ENCODE data around the gene DIPK1B. TPM values are rescaled to one million over a fixed set of nuclear protein-coding genes. Genes with fewer than 3 reads are reported as not detected.
"Not testable (repeated sequence)": the region's sequence is repeated elsewhere in the genome, so short reads cannot be mapped to it uniquely, and the experiment has no call there.

DIPK1B gene
- total and polyA plus RNA-seq, 10 of the 15 experiments (the other 5 are each of a cell fraction or from before 2014, with no cell fraction given), result 0.08 to 0.28 (median 0.13) TPM; not detected in 3

DNA sequence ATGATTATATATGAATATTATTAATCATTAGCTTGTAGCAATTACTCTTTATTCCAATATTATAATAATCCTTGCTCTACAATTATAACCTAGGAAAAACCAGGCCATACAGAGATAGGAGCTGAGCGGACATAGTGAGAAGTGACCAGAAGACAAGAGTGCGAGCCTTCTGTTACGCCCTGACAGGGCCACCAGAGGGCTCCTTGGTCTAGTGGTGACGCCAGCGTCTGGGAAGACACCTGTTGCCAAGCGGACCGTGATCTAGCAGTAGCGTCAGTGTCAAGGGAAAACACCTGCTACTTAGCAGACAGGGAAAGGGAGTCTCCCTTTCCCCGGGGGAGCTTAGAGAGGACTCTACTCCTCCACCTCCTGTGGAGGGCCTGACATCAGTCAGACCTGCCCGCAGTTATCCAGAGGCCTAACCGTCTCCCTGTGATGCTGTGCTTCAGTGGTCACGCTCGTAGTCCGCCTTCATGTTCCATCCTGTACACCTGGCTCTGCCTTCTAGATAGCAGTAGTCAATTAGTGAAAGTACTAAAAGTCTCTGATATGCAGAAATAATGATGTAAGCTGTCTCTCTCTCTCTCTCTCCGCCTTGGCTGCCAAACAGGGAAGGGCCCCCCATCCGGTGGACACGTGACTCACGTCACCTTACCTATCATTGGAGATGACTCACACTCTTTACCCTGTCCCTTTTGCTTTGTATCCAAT, 54.2 kb downstream of the DIPK1B start:
- H3K27ac ChIP-seq (ENCODE audit: control insufficient read depth, insufficient read depth), result peak overlapping the region; percentile 25; the same call in 1 of the 2 replicates
- intact Hi-C loops (cut with micrococcal nuclease; ENCODE audit: unreplicated experiment); H3K27me3 ChIP-seq (replicated peaks in 1 of 2; ENCODE audit: control insufficient read depth in 2 of 2, insufficient read depth in 2 of 2, low read length in 1 of 2); H4K20me1 ChIP-seq (ENCODE audit: control insufficient read depth, insufficient read depth); H3K4me3 ChIP-seq; H3K79me2 ChIP-seq (ENCODE audit: control insufficient read depth, insufficient read depth, low read length); in situ Hi-C loops (cut with MboI); DNase-seq (ENCODE audit: low read depth, low spot score); H3K36me3 ChIP-seq (ENCODE audit: control insufficient read depth in 2 of 2, insufficient read depth in 2 of 2, low read length in 1 of 2); BruUV-seq (replicated peaks); H3K9me3 ChIP-seq (replicated peaks; ENCODE audit: control insufficient read depth, insufficient read depth, low read length); H3K9ac ChIP-seq (ENCODE audit: control insufficient read depth, insufficient read depth, low read length): not testable (repeated sequence)
- FAIRE-seq (peak; percentile 84), ATAC-seq (peak; percentile 75)
- H3K4me2 ChIP-seq (ENCODE audit: control insufficient read depth, insufficient read depth), result peak overlapping the region; percentile 53
- ChIA-PET POLR2A (interaction anchor here (0.5 to 1.5 kb wide), 8 partner anchors 11 to 445 kb away, joined by 3 to 5 read pairs (median 4); no protein-coding TSS in a partner anchor), RAD21 (ENCODE audit: unreplicated experiment) (interaction anchor here (0.6 to 2.5 kb wide), 16 partner anchors 11 to 269 kb away, joined by 3 to 9 read pairs (median 4); partner anchors contain the start of genes FUT7, PAXX and TMEM141), CTCF (interaction anchor here (0.6 to 9.3 kb wide), 16 partner anchors 11 to 470 kb away, joined by 3 to 163 read pairs (median 4); partner anchors contain the start of genes TMEM141 and TRAF2), SMC1A (ENCODE audit: uncharacterized antibody, unreplicated experiment) (interaction anchor here (1.1 to 3.7 kb wide), 7 partner anchors 11 to 269 kb away, joined by 3 to 23 read pairs (median 4); no protein-coding TSS in a partner anchor)
- WGBS (ENCODE audit: insufficient coverage, insufficient replicate concordance, low lambda C conversion rate, missing lambda C conversion rate), result 3% methylated on average over 13 of the region's 18 CpGs
- H3K4me1 ChIP-seq (ENCODE audit: control insufficient read depth, insufficient read depth, low read length), result peaks cover 26% of the 10 kb centered on the region
- peak overlapping the region; percentile 17; the same call in 1 of the 2 replicates for H2AFZ ChIP-seq (ENCODE audit: control insufficient read depth, low read depth, low read length)
- 0 out of 4 replicates have a peak, but pooled peaks of 1 of the 2 experiments have one; percentile 17 for TF ChIP-seq EP300 (IDR thresholded peaks at IDR 0.05; ENCODE audit: borderline replicate concordance in 1 of 2, control insufficient read depth in 1 of 2, low read depth in 2 of 2, low read length in 2 of 2)
- TF ChIP-seq SRF (IDR thresholded peaks at IDR 0.05; ENCODE audit: low read depth in 2 of 2, low read length in 2 of 2), result peak in 1 of 2 experiments; percentile 78; a peak in 2 of 4 replicates
- TF ChIP-seq, protein P1, sequence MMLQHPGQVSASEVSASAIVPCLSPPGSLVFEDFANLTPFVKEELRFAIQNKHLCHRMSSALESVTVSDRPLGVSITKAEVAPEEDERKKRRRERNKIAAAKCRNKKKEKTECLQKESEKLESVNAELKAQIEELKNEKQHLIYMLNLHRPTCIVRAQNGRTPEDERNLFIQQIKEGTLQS (IDR thresholded peaks at IDR 0.05; ENCODE audit: borderline replicate concordance, extremely low read depth, low read depth, low read length), result peak; percentile 18; the same call in 1 of the 2 replicates
- TF ChIP-seq ATF7 (IDR thresholded peaks at IDR 0.05; ENCODE audit: low read depth), result peak; percentile 95
- 0 out of 2 replicates have a peak, but pooled peaks have one; percentile 7 for TF ChIP-seq RAD21 (IDR thresholded peaks at IDR 0.05; ENCODE audit: insufficient read depth, low read depth, low read length)
- TF ChIP-seq SMAD1 (IDR thresholded peaks at IDR 0.05; ENCODE audit: low read depth, partially characterized antibody), result peak; percentile 20
- TF ChIP-seq, protein P2, sequence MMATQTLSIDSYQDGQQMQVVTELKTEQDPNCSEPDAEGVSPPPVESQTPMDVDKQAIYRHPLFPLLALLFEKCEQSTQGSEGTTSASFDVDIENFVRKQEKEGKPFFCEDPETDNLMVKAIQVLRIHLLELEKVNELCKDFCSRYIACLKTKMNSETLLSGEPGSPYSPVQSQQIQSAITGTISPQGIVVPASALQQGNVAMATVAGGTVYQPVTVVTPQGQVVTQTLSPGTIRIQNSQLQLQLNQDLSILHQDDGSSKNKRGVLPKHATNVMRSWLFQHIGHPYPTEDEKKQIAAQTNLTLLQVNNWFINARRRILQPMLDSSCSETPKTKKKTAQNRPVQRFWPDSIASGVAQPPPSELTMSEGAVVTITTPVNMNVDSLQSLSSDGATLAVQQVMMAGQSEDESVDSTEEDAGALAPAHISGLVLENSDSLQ (IDR thresholded peaks at IDR 0.05), result peak; percentile 81
- peak; percentile 68; the same call in 1 of the 2 replicates for TF ChIP-seq NBN (IDR thresholded peaks at IDR 0.05)
- TF ChIP-seq MEF2B (IDR thresholded peaks at IDR 0.05; ENCODE audit: partially characterized antibody, poor library complexity, severe bottlenecking), result peak; percentile 46
- TF ChIP-seq IKZF2 (IDR thresholded peaks at IDR 0.05), result peak; percentile 72 to 80
- TF ChIP-seq, protein P3, sequence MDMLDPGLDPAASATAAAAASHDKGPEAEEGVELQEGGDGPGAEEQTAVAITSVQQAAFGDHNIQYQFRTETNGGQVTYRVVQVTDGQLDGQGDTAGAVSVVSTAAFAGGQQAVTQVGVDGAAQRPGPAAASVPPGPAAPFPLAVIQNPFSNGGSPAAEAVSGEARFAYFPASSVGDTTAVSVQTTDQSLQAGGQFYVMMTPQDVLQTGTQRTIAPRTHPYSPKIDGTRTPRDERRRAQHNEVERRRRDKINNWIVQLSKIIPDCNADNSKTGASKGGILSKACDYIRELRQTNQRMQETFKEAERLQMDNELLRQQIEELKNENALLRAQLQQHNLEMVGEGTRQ (IDR thresholded peaks at IDR 0.05; ENCODE audit: borderline replicate concordance, low read depth, low read length), result peak; percentile 25
- peak; percentile 65 for TF ChIP-seq JUNB (IDR thresholded peaks at IDR 0.05)
- peak; percentile 97 for TF ChIP-seq RAD51 (IDR thresholded peaks at IDR 0.05)
- TF ChIP-seq EED (IDR thresholded peaks at IDR 0.05; ENCODE audit: low read depth), result peak; percentile 86
- TF ChIP-seq, protein P4, sequence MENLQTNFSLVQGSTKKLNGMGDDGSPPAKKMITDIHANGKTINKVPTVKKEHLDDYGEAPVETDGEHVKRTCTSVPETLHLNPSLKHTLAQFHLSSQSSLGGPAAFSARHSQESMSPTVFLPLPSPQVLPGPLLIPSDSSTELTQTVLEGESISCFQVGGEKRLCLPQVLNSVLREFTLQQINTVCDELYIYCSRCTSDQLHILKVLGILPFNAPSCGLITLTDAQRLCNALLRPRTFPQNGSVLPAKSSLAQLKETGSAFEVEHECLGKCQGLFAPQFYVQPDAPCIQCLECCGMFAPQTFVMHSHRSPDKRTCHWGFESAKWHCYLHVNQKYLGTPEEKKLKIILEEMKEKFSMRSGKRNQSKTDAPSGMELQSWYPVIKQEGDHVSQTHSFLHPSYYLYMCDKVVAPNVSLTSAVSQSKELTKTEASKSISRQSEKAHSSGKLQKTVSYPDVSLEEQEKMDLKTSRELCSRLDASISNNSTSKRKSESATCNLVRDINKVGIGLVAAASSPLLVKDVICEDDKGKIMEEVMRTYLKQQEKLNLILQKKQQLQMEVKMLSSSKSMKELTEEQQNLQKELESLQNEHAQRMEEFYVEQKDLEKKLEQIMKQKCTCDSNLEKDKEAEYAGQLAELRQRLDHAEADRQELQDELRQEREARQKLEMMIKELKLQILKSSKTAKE (IDR thresholded peaks at IDR 0.05; ENCODE audit: low read depth, poor library complexity, severe bottlenecking), result peak; percentile 76
- TF ChIP-seq BHLHE40 (IDR thresholded peaks at IDR 0.05; ENCODE audit: borderline replicate concordance in 1 of 2, low read depth in 2 of 2, low read length in 1 of 2), result peak; percentile 62 to 92; a peak in 3 of 4 replicates
- TF ChIP-seq CREM (IDR thresholded peaks at IDR 0.05; ENCODE audit: low read depth), result peak; percentile 42

Data from GM12878 (cell line).